EL (cell line): Measurements from ENCODE around the gene ERICH4.
A peak's percentile ranks its signal among the peaks of the same experiment; 100 is the strongest.
"Not testable (repeated sequence)": the region's sequence is repeated elsewhere in the genome, so short reads cannot be mapped to it uniquely, and the experiment has no call there.

Source experiments
- DNase-seq: peaks from one replicate; pipeline ENCODE4 v3.0.0-alpha.2; 2016

Gene ERICH4

GRCh38 chr19:41415154-41415571 is 27.8 kb upstream of the ERICH4 start:
- DNase-seq, result no peak

- DNase-seq, result no peak
These were observed 26.7 kb upstream of the ERICH4 start for GRCh38 chr19:41416194-41416674.

- DNase-seq, result no peak
These were observed 22.7 kb upstream of the ERICH4 start for GRCh38 chr19:41420101-41420880.

GRCh38 chr19:41421314-41421713 is 21.6 kb upstream of the ERICH4 start:
- no peak for DNase-seq

GRCh38 chr19:41421973-41422372 is 21.0 kb upstream of the ERICH4 start:
- DNase-seq, result no peak

- DNase-seq, result no peak
These were observed 20.5 kb upstream of the ERICH4 start for GRCh38 chr19:41422456-41422855.

- no peak for DNase-seq
These were observed 20.0 kb upstream of the ERICH4 start for GRCh38 chr19:41422955-41423354.

- DNase-seq, result no peak
These were observed 18.4 kb upstream of the ERICH4 start for GRCh38 chr19:41424335-41425173.

- no peak for DNase-seq
These were observed 17.5 kb upstream of the ERICH4 start for GRCh38 chr19:41425174-41426115.

- DNase-seq, result no peak
These were observed 16.7 kb upstream of the ERICH4 start for GRCh38 chr19:41426116-41426841.

- DNase-seq, result peak; percentile 64
These were observed 15.9 kb upstream of the ERICH4 start, which contains the start of gene B3GNT8 for GRCh38 chr19:41426952-41427646. Gene B3GNT8, minus strand, starts transcription at chr19:41427374. Its CDS starts 596 bp downstream, at chr19:41426778.

GRCh38 chr19:41427647-41428480 is 15.1 kb upstream of the ERICH4 start:
- peak; percentile 10 for DNase-seq

GRCh38 chr19:41428481-41428859 is 14.5 kb upstream of the ERICH4 start:
- no peak for DNase-seq

GRCh38 chr19:41430922-41431321 is 12.0 kb upstream of the ERICH4 start:
- DNase-seq, result peak; percentile 10

GRCh38 chr19:41431426-41432386 is 11.2 kb upstream of the ERICH4 start:
- peak; percentile 25 for DNase-seq

- DNase-seq, result no peak
These were observed 9.8 kb upstream of the ERICH4 start for GRCh38 chr19:41433171-41433570.

GRCh38 chr19:41434450-41434849 is 8.5 kb upstream of the ERICH4 start:
- DNase-seq, result no peak

- DNase-seq, result not testable (repeated sequence)
These were observed 7.6 kb upstream of the ERICH4 start for GRCh38 chr19:41435376-41435775.
